Muscle of arm (tissue), 12 donors: ENCODE measurements around the gene CELA2B. TPM values are rescaled to one million over a fixed set of nuclear protein-coding genes. Genes with fewer than 3 reads are reported as not detected.
"Not testable (repeated sequence)": the region's sequence is repeated elsewhere in the genome, so short reads cannot be mapped to it uniquely, and the experiment has no call there.

Experiments
- DNase-seq: peaks from one replicate; pipeline ENCODE4 v3.0.0-alpha.2; 2013
- polyA plus RNA-seq, 12 donors: library from polyadenylated mRNA; unstranded; fragments of 120-200 nt; gene quantifications; one replicate each; pipeline ENCODE4 v1.2.1, GENCODE V29; 2013; ENCODE audit not compliant: insufficient read length in 12 of 12

The CELA2B gene
- polyA plus RNA-seq, 12 donors = 1.4 to 5.5 (median 3.4) TPM; not detected in 2

- DNase-seq = no peak
Measured at GRCh38 chr1:15444468-15445389, 31.2 kb upstream of the CELA2B start.

GRCh38 chr1:15445390-15446122 is 30.3 kb upstream of the CELA2B start:
- no peak for DNase-seq

GRCh38 chr1:15446212-15446611 is 29.7 kb upstream of the CELA2B start:
- DNase-seq = no peak

GRCh38 chr1:15448877-15449462 is 26.9 kb upstream of the CELA2B start:
- DNase-seq = no peak

- no peak for DNase-seq
Measured at GRCh38 chr1:15449567-15449966, 26.3 kb upstream of the CELA2B start.

GRCh38 chr1:15451014-15451722 is 24.7 kb upstream of the CELA2B start:
- DNase-seq = no peak

- DNase-seq = no peak
Measured at GRCh38 chr1:15452216-15452615, 23.7 kb upstream of the CELA2B start.

- no peak for DNase-seq
Measured at GRCh38 chr1:15452866-15453571, 22.9 kb upstream of the CELA2B start.

- DNase-seq = no peak
Measured at GRCh38 chr1:15453734-15454133, 22.2 kb upstream of the CELA2B start.

- DNase-seq = no peak
Measured at GRCh38 chr1:15454256-15454655, 21.6 kb upstream of the CELA2B start.

GRCh38 chr1:15455522-15455921 is 20.4 kb upstream of the CELA2B start:
- DNase-seq = no peak

- DNase-seq = no peak
Measured at GRCh38 chr1:15456313-15456954, 19.5 kb upstream of the CELA2B start, which contains the start of gene CELA2A. Gene CELA2A, plus strand, starts transcription at chr1:15456732. Its CDS starts 22 bp downstream, at chr1:15456754.

GRCh38 chr1:15457585-15457984 is 18.3 kb upstream of the CELA2B start:
- DNase-seq = no peak

GRCh38 chr1:15458388-15458787 is 17.5 kb upstream of the CELA2B start:
- DNase-seq = not testable (repeated sequence)

- no peak for DNase-seq
Measured at GRCh38 chr1:15459771-15460707, 15.9 kb upstream of the CELA2B start.

- DNase-seq = no peak
Measured at GRCh38 chr1:15460708-15461095, 15.2 kb upstream of the CELA2B start.

GRCh38 chr1:15463064-15463800 is 12.7 kb upstream of the CELA2B start:
- not testable (repeated sequence) for DNase-seq

- DNase-seq = not testable (repeated sequence)
Measured at GRCh38 chr1:15463926-15464322, 12.0 kb upstream of the CELA2B start.

- DNase-seq = no peak
Measured at GRCh38 chr1:15465674-15466073, 10.2 kb upstream of the CELA2B start.
